CD4-positive, alpha-beta T cell (primary cell): ENCODE results near the gene DDA1. TPM values are rescaled to one million over a fixed set of nuclear protein-coding genes. Genes with fewer than 3 reads are reported as not detected.

Source experiments
- ATAC-seq: fragments of 200-7000 bp; cut with Tn5 transposase; one replicate; pipeline ENCODE4 v1.10.0; 2022; ENCODE audit warnings: mild to moderate bottlenecking; ENCODE audit not compliant: poor library complexity
- CTCF ChIA-PET: fragments of 350-600 bp; sonication (Branson Sonifier 250); formaldehyde crosslinking; loops from one replicate; lab custom pipeline; 2021; ENCODE audit warnings: antibody characterized with exemption, inconsistent platforms; lab: Charles Lee
- POLR2A ChIA-PET: fragments of 350-600 bp; sonication (Branson Sonifier 250); formaldehyde crosslinking; loops from one replicate; lab custom pipeline; 2021; ENCODE audit warnings: antibody characterized with exemption, inconsistent platforms; lab: Charles Lee
- DNase-seq, 14 experiments: peaks; one replicate each; pipeline ENCODE4 v3.0.0-alpha.2; 2013 to 2020; ENCODE audit warnings: mixed read lengths in 2 of 14
- H3K27ac ChIP-seq, 2 donors: one replicate each; pipeline versions ENCODE4 v1.5.1 to v1.7.0; 2013; ENCODE audit warnings: low read length in 2 of 2, low read depth in 1 of 2, mild to moderate bottlenecking in 1 of 2
- H3K27me3 ChIP-seq, 2 experiments: 1 replicate in 1 of 2; 2 replicates in 1 of 2; pipeline versions ENCODE4 v1.6.1 to v1.7.0; 2013; ENCODE audit warnings: low read length in 2 of 2, control low read depth in 1 of 2, mild to moderate bottlenecking in 1 of 2, moderate library complexity in 1 of 2; ENCODE audit not compliant: insufficient read depth in 2 of 2, control insufficient read depth in 1 of 2
- H3K36me3 ChIP-seq: one replicate; pipeline ENCODE4 v1.6.1; 2013; ENCODE audit warnings: low read length, control low read depth; ENCODE audit not compliant: insufficient read depth
- H3K4me1 ChIP-seq: one replicate; pipeline ENCODE4 v1.6.1; 2013; ENCODE audit warnings: low read length, control low read depth; ENCODE audit not compliant: insufficient read depth
- H3K4me3 ChIP-seq: one replicate; pipeline ENCODE4 v1.5.1; 2013; ENCODE audit warnings: mild to moderate bottlenecking, low read length, moderate library complexity
- H3K9me3 ChIP-seq, 2 experiments: 1 replicate in 1 of 2; 2 replicates in 1 of 2; pipeline versions ENCODE4 v1.6.1 to v1.7.0; 2013; ENCODE audit warnings: low read length in 2 of 2, mild to moderate bottlenecking in 2 of 2, control low read depth in 1 of 2, moderate library complexity in 1 of 2; ENCODE audit not compliant: control insufficient read depth in 1 of 2, insufficient read depth in 1 of 2
- H3K27ac Mint-ChIP-seq: one replicate; pipeline ENCODE4 v1.8.0; 2020; ENCODE audit warnings: mixed read lengths
- H3K27me3 Mint-ChIP-seq: one replicate; pipeline ENCODE4 v1.8.0; 2021; ENCODE audit warnings: mixed read lengths
- H3K36me3 Mint-ChIP-seq: one replicate; pipeline ENCODE4 v1.8.0; 2021; ENCODE audit warnings: low read depth, mixed read lengths
- H3K4me1 Mint-ChIP-seq: one replicate; pipeline ENCODE4 v1.8.0; 2021; ENCODE audit warnings: low read depth, mixed read lengths
- H3K4me3 Mint-ChIP-seq: one replicate; pipeline ENCODE4 v1.8.0; 2020; ENCODE audit warnings: mild to moderate bottlenecking, mixed read lengths
- H3K9me3 Mint-ChIP-seq: one replicate; pipeline ENCODE4 v1.8.0; 2020; ENCODE audit warnings: mixed read lengths
- CTCF ChIP-seq: fragments of 200-600 bp; IDR thresholded peaks from one replicate; pipeline ENCODE4 v1.8.0; 2022; ENCODE audit warnings: antibody characterized with exemption, mild to moderate bottlenecking
- intact Hi-C, 2 experiments: fragments of 100-400 bp; cut with DNase I in 1 of 2; cut with micrococcal nuclease in 1 of 2; formaldehyde crosslinking; loops; one replicate each; pipeline versions ENCODE4 v1.15.1 to v1.9.0; 2023 to 2025; cut with DNase I, micrococcal nuclease
- total RNA-seq, 174 experiments: library from RNA in 2 of 174; stranded (reverse) in 2 of 174; gene quantifications; one replicate each; pipeline ENCODE4 v1.2.3 and lab custom pipeline; 2021 to 2026

Gene DDA1
- total RNA-seq, 2 experiments from 2014 or later, result 41.4 to 43.4 TPM

DNA sequence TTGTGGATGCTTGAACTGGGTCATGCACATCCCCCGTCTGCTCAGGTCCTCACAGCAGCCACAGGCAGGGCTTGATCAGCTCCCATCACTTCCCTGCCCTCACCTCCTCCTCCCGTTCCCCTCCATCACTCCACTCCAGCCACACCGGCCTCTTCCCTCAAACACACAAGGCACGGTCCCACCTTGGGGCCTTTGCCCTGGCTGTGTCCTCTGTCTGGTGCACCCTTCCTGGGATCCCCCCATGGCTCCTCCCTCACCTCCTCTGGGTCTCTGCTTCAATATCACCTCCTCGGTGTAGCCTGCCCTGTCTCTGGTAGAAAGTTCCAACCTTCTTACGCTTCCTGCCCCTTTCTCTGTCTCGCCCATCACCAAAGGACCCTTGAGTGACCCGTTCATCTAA is 44.0 kb downstream of the DDA1 start:
- H3K4me1 Mint-ChIP-seq, result no peaks in the 10 kb centered on the region
- no peak for DNase-seq
- H3K27me3 ChIP-seq, result peaks cover 2 to 5% of the 10 kb centered on the region in 2 experiments
- peaks cover 47% of the 10 kb centered on the region for H3K27me3 Mint-ChIP-seq
- H3K27ac Mint-ChIP-seq, result no peak overlapping the region
- H3K27ac ChIP-seq, result no peak overlapping the region
- no peak for TF ChIP-seq CTCF
- ChIA-PET CTCF (no interaction called here), POLR2A (interaction anchor here (0.6 kb wide), 1 partner anchor 136 kb away, joined by 3 read pairs; no protein-coding TSS in a partner anchor)
- ATAC-seq, result no peak
- H3K36me3 Mint-ChIP-seq, result no peaks in the 10 kb centered on the region
- no peak overlapping the region for H3K4me3 Mint-ChIP-seq
- no peaks in the 10 kb centered on the region for H3K9me3 Mint-ChIP-seq
- H3K4me1 ChIP-seq, result peaks cover 7% of the 10 kb centered on the region
- H3K36me3 ChIP-seq, result no peaks in the 10 kb centered on the region
- no peak overlapping the region for H3K4me3 ChIP-seq
- no peaks in the 10 kb centered on the region for H3K9me3 ChIP-seq
- intact Hi-C loops, result no loop called here

GRCh38 chr19:17357078-17357666 is 47.8 kb downstream of the DDA1 start:
- CTCF ChIA-PET, result no interaction called here
- H3K9me3 ChIP-seq, result no peaks in the 10 kb centered on the region
- no peak overlapping the region for H3K27ac ChIP-seq
- POLR2A ChIA-PET, result no interaction called here
- no peak for TF ChIP-seq CTCF
- H3K36me3 ChIP-seq, result no peaks in the 10 kb centered on the region
- H3K27me3 ChIP-seq, result no peaks in the 10 kb centered on the region
- Mint-ChIP-seq H3K27me3 (peaks cover 12% of the 10 kb centered on the region), H3K4me3 (no peak overlapping the region), H3K27ac (no peak overlapping the region), H3K9me3 (no peaks in the 10 kb centered on the region), H3K4me1 (no peaks in the 10 kb centered on the region), H3K36me3 (no peaks in the 10 kb centered on the region)
- intact Hi-C loops, result no loop called here
- DNase-seq, result no peak
- ATAC-seq, result no peak
- H3K4me1 ChIP-seq, result no peaks in the 10 kb centered on the region
- H3K4me3 ChIP-seq, result no peak overlapping the region

GRCh38 chr19:17357724-17358123 is 48.4 kb downstream of the DDA1 start:
- Histone ChIP-seq H3K36me3 (no peaks in the 10 kb centered on the region), H3K27me3 (no peaks in the 10 kb centered on the region), H3K4me3 (no peak overlapping the region), H3K4me1 (no peaks in the 10 kb centered on the region), H3K27ac (no peak overlapping the region), H3K9me3 (no peaks in the 10 kb centered on the region)
- Mint-ChIP-seq H3K4me1 (no peaks in the 10 kb centered on the region), H3K36me3 (no peaks in the 10 kb centered on the region), H3K27me3 (peaks cover 9% of the 10 kb centered on the region), H3K4me3 (no peak overlapping the region), H3K27ac (no peak overlapping the region), H3K9me3 (no peaks in the 10 kb centered on the region)
- DNase-seq, result no peak
- ChIA-PET CTCF (no interaction called here), POLR2A (no interaction called here)
- ATAC-seq, result no peak
- TF ChIP-seq CTCF, result no peak
- intact Hi-C loops, result no loop called here
